ENCODE results near the gene SETD1B.
A peak's percentile ranks its signal among the peaks of the same experiment; 100 is the strongest.

Gene SETD1B

DNA sequence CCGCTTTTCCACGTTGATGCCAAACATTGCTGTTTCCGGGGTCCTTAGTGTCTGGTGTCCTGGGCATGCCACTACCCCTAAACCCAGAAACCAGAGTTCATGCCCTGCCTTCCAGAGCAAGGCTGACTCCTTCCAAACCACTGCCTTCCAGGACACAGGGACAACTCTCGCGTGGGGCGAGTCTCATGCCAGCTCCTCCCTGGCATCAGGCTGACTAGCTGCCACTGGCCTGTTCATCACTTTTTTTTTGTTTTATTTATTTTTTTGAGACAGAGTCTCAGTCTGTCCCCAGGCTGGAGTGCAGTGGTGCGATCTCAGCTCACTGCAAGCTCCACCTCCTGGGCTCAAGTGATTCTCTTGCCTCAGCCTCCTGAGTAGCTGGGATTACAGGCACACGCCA lies 4.8 kb downstream of the SETD1B start:
- Mint-ChIP-seq H3K4me1 (peaks cover 56% of the 10 kb centered on the region), H3K27me3 (no peaks in the 10 kb centered on the region), H3K4me3 (peak overlapping the region; percentile 30), H3K9me3 (no peaks in the 10 kb centered on the region), H3K27ac (peak overlapping the region; percentile 51), H3K36me3 (peaks cover 9% of the 10 kb centered on the region)

- no peaks in the 10 kb centered on the region for H3K9me3 Mint-ChIP-seq
- peak overlapping the region; percentile 12 for H3K27ac Mint-ChIP-seq
- peaks cover 58% of the 10 kb centered on the region for H3K4me1 Mint-ChIP-seq
- peak overlapping the region; percentile 23 for H3K4me3 Mint-ChIP-seq
- peaks cover 9% of the 10 kb centered on the region for H3K36me3 Mint-ChIP-seq
- H3K27me3 Mint-ChIP-seq: no peaks in the 10 kb centered on the region
Measured at GRCh38 chr12:121809712-121810116, 5.9 kb downstream of the SETD1B start.

- no peak overlapping the region for H3K27ac Mint-ChIP-seq
- no peaks in the 10 kb centered on the region for H3K9me3 Mint-ChIP-seq
- peaks cover 9% of the 10 kb centered on the region for H3K36me3 Mint-ChIP-seq
- peak overlapping the region; percentile 85 for H3K4me3 Mint-ChIP-seq
- no peaks in the 10 kb centered on the region for H3K27me3 Mint-ChIP-seq
- peaks cover 60% of the 10 kb centered on the region for H3K4me1 Mint-ChIP-seq
Measured at GRCh38 chr12:121810234-121810817, 6.5 kb downstream of the SETD1B start.

DNA sequence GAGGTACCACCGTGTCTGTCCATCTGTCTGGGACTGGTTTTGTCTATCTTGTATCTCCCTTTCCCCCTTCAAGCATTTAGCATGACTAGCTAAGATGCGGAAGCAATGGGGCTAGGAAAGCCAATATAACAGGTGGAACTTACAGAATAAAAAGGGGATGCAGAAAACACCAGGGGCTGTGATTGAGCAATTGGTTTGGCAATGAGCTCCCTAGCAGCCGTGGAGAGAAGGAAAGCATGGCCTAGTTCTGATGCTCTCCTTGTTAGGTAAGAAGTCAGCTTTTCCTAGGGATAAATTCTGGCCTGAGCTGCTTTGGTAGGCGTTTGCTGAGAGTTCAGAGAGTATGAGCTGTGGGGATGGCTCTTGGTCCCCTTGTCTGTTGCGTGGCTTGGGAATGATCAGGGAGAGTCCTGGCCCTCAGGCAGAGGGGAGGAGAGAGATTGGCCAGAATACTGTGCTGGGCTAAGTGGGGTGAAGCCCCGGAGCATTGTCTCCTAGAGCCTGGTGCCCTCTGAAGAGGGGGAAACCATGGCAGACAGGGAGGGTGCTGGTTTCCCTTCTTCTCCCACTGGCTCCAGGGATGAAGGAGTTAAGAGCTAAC lies 7.1 kb downstream of the SETD1B start:
- Mint-ChIP-seq H3K4me1 (peaks cover 60% of the 10 kb centered on the region), H3K9me3 (no peaks in the 10 kb centered on the region), H3K27ac (peak overlapping the region; percentile 87), H3K4me3 (peak overlapping the region; percentile 85), H3K36me3 (peaks cover 9% of the 10 kb centered on the region), H3K27me3 (no peaks in the 10 kb centered on the region)

- Mint-ChIP-seq H3K4me3 (peak overlapping the region; percentile 85), H3K9me3 (no peaks in the 10 kb centered on the region), H3K36me3 (peaks cover 8% of the 10 kb centered on the region), H3K27ac (peak overlapping the region; percentile 87), H3K27me3 (no peaks in the 10 kb centered on the region), H3K4me1 (peaks cover 57% of the 10 kb centered on the region)
Measured at GRCh38 chr12:121811434-121812319, 7.9 kb downstream of the SETD1B start.

DNA sequence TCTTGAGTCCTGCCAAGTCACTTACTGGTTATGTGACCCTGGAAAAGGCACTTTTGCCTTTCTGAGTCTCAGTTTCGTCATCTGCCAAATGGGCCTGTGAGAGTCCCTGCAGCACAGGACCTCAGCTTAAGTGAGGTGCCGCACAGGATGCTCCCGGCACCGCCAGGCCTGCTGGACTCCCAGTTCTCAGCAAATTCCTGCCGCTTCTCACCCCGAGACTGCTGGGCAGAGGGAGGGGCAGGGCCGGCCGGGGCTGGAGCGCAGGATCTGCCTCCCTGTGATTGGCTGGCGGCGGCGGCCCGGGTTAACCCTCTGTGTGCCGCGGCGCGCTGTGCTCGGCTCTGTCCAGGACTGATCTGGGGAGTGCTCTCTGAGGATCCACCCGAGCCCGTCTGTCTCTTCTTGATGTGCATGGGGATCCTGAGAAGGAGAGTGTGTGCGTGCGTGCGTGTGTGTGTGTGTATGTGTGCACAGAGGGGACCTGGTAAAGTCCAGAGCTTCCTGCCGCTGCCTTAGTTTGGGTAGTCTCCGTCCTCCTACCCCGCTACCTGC lies 8.6 kb downstream of the SETD1B start:
- peaks cover 8% of the 10 kb centered on the region for H3K36me3 Mint-ChIP-seq
- no peaks in the 10 kb centered on the region for H3K9me3 Mint-ChIP-seq
- H3K27ac Mint-ChIP-seq: no peak overlapping the region
- H3K4me1 Mint-ChIP-seq: peaks cover 50% of the 10 kb centered on the region
- no peaks in the 10 kb centered on the region for H3K27me3 Mint-ChIP-seq
- peak overlapping the region; percentile 85 for H3K4me3 Mint-ChIP-seq

DNA sequence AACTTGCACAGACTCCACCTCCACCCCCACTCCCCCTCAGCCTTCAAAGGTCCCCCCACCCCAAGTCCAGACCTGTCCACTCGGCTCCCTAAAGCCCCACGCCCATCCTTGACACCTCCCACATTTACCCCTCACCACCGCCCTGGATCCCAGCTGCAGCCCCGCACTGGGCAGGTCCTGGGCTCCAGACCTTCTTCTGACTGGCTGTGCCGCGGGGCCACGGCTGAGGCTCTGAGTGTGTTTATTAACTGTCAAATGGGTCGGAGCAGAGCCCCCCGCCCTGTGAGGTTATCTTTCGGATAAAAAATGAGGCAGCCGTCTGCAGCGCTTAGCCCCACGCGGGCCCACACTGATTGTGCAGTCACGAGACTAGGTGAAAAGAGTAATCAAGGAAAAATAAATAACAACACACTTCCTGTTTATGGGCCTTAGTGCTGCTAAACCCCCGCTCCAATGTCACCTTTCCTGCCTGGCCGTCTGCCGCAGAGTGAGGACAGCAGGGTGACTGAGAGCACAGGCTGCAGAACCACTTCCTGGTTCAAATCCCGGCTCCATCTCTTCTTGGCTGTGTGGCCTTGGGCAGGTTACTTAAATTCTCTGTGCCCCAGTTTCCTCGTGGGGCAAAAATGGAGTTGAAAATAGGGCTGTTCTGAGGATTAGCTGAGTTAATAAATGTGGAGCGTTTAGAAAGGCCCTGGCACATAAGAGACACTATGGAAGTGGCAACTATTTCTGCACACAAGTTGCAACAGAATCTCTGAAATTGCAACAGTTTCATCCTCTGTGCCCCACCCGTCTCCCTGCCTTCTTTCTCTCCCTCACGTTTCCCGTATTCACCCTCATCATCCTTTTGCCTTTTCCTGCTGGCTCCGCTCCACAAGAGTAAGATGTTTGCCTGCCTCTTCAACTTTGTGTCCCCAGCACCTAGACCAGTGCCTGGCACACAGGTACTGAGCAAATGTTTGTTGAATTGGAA lies 9.4 kb downstream of the SETD1B start:
- H3K27ac Mint-ChIP-seq: peak overlapping the region; percentile 23
- no peaks in the 10 kb centered on the region for H3K9me3 Mint-ChIP-seq
- peaks cover 44% of the 10 kb centered on the region for H3K4me1 Mint-ChIP-seq

GRCh38 chr12:121813951-121814350 lies 10.1 kb downstream of the SETD1B start:
- Mint-ChIP-seq H3K4me3 (no peak overlapping the region), H3K27me3 (no peaks in the 10 kb centered on the region), H3K9me3 (no peaks in the 10 kb centered on the region), H3K36me3 (peaks cover 6% of the 10 kb centered on the region), H3K27ac (no peak overlapping the region), H3K4me1 (peaks cover 39% of the 10 kb centered on the region)

More for the DNA sequence above, 9.4 kb downstream of the SETD1B start:
- H3K36me3 Mint-ChIP-seq: peaks cover 9% of the 10 kb centered on the region
- H3K27me3 Mint-ChIP-seq: no peaks in the 10 kb centered on the region
- peak overlapping the region; percentile 85 for H3K4me3 Mint-ChIP-seq

- Mint-ChIP-seq H3K4me3 (no peak overlapping the region), H3K36me3 (peaks cover 7% of the 10 kb centered on the region), H3K4me1 (peaks cover 35% of the 10 kb centered on the region), H3K27me3 (no peaks in the 10 kb centered on the region), H3K9me3 (no peaks in the 10 kb centered on the region), H3K27ac (no peak overlapping the region)
Measured at GRCh38 chr12:121814429-121815119, 10.8 kb downstream of the SETD1B start.

DNA sequence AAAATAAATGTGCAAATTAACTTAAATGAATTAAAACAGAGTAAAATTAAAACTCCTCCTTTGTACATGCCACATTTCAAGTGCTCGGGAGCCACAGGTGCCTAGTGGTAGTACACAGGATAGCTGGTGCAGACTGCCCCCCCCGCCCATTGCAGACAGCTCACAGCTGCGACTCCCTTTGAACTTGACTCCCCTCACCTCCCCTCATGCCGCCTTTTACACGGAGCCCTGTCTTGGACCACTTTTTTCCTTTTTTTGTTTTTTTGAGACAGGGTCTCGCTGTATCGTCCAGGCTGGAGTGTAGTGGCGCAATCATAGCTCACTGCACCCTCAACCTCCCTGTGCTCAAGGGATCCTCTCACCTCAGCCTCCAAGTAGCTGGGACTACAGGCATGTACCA lies 11.5 kb downstream of the SETD1B start:
- Mint-ChIP-seq H3K36me3 (peaks cover 7% of the 10 kb centered on the region), H3K27ac (no peak overlapping the region), H3K27me3 (no peaks in the 10 kb centered on the region), H3K9me3 (no peaks in the 10 kb centered on the region), H3K4me1 (peaks cover 33% of the 10 kb centered on the region), H3K4me3 (no peak overlapping the region)

DNA sequence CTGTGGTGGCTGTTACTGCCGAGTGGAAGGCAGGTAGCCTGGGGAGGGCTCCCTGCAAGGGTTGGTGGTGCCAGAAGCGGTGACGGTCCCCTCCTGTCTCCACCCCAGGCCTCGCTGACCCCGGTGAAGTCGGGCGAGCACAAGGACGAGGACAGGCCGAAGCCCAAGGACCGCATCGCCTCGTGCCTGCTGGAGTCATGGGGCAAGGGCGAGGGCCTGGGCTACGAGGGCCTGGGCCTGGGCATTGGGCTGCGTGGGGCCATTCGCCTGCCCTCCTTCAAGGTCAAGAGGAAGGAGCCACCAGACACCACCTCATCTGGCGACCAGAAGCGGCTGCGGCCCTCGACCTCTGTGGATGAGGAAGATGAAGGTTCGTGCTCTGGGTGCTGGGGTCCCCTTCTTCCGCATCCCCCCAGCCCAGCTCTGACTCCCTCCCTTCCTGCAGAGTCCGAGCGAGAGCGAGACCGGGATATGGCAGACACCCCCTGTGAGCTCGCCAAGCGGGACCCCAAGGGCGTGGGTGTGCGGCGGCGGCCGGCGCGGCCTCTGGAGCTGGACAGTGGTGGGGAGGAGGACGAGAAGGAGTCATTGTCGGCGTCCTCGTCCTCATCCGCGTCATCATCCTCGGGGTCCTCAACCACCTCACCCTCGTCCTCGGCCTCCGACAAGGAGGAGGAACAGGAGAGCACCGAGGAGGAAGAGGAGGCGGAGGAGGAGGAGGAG lies 13.3 kb downstream of the SETD1B start:
- H3K4me3 Mint-ChIP-seq: no peak overlapping the region
- no peak overlapping the region for H3K27ac Mint-ChIP-seq
- no peaks in the 10 kb centered on the region for H3K9me3 Mint-ChIP-seq
- H3K4me1 Mint-ChIP-seq: peaks cover 26% of the 10 kb centered on the region
- H3K36me3 Mint-ChIP-seq: peaks cover 11% of the 10 kb centered on the region
- H3K27me3 Mint-ChIP-seq: no peaks in the 10 kb centered on the region

DNA sequence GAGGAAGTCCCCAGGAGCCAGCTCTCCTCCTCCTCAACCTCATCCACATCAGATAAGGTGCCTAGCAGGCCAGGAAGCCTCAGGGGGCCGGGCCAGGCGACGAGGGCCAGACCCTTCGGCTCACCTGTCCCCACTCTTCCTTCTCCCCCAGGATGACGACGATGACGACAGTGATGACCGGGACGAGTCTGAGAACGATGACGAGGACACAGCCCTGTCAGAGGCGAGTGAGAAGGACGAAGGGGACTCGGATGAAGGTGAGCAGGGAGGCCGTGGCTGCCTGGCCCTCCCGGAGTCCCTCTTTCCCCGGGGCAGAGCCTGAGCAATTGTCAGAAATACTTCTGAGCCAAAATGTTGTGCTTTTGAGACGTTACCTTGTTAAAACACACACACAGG lies 13.8 kb downstream of the SETD1B start:
- no peak overlapping the region for H3K27ac Mint-ChIP-seq
- H3K4me1 Mint-ChIP-seq: peaks cover 23% of the 10 kb centered on the region
- no peaks in the 10 kb centered on the region for H3K27me3 Mint-ChIP-seq
- no peaks in the 10 kb centered on the region for H3K9me3 Mint-ChIP-seq
- H3K4me3 Mint-ChIP-seq: no peak overlapping the region
- peaks cover 11% of the 10 kb centered on the region for H3K36me3 Mint-ChIP-seq

DNA sequence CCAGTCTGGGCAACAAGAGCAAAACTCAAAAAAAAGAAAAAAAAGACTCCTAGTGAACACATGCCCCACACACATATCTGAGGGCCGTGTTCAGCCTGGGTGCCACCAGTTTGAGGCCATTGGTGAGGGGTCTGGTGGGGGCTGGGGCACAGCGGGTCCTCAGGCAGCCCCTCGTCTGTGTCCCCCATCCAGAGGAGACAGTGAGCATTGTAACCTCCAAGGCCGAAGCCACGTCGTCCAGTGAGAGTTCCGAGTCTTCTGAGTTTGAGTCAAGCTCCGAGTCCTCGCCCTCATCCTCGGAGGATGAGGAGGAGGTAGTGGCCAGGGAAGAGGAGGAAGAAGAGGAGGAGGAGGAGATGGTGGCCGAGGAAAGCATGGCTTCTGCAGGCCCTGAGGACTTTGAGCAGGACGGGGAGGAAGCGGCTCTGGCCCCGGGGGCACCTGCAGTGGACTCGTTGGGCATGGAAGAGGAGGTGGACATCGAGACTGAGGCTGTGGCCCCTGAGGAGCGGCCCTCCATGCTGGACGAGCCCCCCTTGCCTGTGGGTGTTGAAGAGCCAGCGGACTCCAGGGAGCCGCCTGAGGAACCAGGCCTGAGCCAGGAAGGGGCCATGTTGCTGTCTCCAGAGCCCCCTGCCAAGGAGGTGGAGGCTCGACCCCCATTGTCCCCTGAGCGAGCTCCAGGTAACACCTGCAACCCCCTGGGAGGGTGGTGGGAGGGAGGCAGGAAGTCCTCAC lies 15.6 kb downstream of the SETD1B start:
- Mint-ChIP-seq H3K27ac (no peak overlapping the region), H3K4me3 (no peak overlapping the region), H3K9me3 (no peaks in the 10 kb centered on the region), H3K36me3 (peaks cover 11% of the 10 kb centered on the region), H3K4me1 (peaks cover 11% of the 10 kb centered on the region), H3K27me3 (no peaks in the 10 kb centered on the region)

All from activated naive CD4-positive, alpha-beta T cell treated with anti-CD3 and anti-CD28 coated beads, Interleukin-2, amount 50 U/mL, for 24 hours (primary cell).